Adipocyte (in vitro differentiated cells): ENCODE measurements around the gene ABCF3.

Experiments used
- DNase-seq: peaks from one replicate; pipeline ENCODE4 v3.0.0-alpha.2; 2015; ENCODE audit warnings: low read depth
- H3K27me3 ChIP-seq: replicated peaks from 2 replicates; pipeline ENCODE4 v1.7.0; 2013; ENCODE audit warnings: mild to moderate bottlenecking, low read length, moderate library complexity; ENCODE audit not compliant: control insufficient read depth, insufficient read depth
- H3K36me3 ChIP-seq: 2 replicates; pipeline ENCODE4 v1.7.0; 2013; ENCODE audit warnings: low read length, mild to moderate bottlenecking, moderate library complexity; ENCODE audit not compliant: control insufficient read depth, insufficient read depth, severe bottlenecking
- H3K4me1 ChIP-seq: 2 replicates; pipeline ENCODE4 v1.7.0; 2013; ENCODE audit warnings: mild to moderate bottlenecking, low read length, moderate library complexity; ENCODE audit not compliant: control insufficient read depth, insufficient read depth
- H3K4me3 ChIP-seq: 2 replicates; pipeline ENCODE4 v1.7.0; 2013; ENCODE audit warnings: mild to moderate bottlenecking, low read length, moderate library complexity
- H3K9ac ChIP-seq: 2 replicates; pipeline ENCODE4 v1.7.0; 2013; ENCODE audit warnings: mild to moderate bottlenecking, low read length, moderate library complexity
- H3K9me3 ChIP-seq: 2 replicates; pipeline ENCODE4 v1.7.0; 2013; ENCODE audit warnings: mild to moderate bottlenecking, low read length, moderate library complexity; ENCODE audit not compliant: control insufficient read depth

The ABCF3 gene

DNA sequence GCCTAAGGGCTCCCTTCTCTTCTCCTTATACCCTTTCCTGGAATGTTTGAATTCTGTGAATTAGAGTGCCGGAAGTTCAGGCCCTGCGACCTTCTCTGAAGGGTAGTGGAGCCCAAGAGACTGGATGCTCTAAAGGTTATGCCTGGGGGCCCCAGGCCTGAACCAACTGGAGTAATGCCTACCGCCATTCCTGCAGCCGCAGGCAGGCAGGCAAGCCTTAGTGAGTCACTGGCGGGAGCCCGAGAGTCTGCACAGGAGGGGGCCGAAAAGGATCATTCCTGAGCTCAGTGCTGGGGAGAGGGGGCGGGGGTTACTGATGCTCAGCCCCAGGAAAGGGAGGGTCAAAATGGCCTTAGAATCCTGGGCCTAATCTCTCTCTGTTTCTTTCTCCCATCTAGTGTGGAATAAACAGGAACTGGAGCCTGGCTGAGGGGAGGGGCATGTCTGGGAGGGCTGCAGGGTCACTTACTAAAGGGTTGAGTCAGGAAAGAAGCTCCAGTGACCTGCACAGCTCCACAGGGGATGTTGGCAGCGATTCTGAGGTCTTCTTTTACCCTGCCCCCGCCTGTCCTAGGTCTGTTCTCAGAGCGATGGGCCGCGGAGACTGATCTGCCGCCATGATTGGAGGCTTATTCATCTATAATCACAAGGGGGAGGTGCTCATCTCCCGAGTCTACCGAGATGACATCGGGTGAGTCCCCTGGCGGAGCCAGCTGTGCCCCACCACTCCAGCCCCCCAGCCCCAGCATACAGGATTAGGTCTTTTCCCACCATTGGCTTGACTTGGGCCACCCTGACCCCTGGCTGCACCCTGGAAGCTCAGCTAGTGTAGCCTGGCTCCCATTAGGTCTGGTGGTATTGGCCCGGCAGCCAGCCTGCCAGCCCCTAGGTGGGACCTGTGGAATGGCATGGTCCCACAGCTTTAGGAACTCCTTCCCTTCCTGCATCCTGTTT, 9.3 kb upstream of the ABCF3 start:
- DNase-seq = peak; percentile 95
- Histone ChIP-seq H3K36me3 (peaks cover 47% of the 10 kb centered on the region), H3K4me1 (peaks cover 63% of the 10 kb centered on the region), H3K9me3 (no peaks in the 10 kb centered on the region), H3K4me3 (peak overlapping the region; percentile 96), H3K9ac (peak overlapping the region; percentile 100), H3K27me3 (no peaks in the 10 kb centered on the region)

DNA sequence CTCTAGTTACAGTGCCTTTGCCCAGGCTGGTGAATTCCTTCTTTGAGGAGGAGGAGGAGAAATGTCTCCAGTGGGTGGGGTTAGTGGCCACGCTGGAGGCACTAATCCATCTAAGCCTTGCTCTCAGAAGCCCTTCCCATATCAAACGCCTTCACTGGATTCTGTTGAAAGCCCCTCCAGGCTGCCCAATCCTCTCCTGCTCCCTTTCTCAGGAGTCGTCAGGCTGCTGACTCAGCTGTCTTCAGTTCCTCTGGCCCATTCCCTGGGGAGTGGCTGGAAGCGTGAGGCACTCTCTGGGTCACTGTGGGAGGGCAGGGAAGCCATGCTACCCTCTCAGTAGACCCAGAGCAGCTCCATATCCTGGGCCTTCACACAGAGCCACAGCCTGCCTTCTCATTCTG, 8.7 kb upstream of the ABCF3 start:
- Histone ChIP-seq H3K4me3 (peak overlapping the region; percentile 96), H3K9me3 (no peaks in the 10 kb centered on the region), H3K9ac (peak overlapping the region; percentile 100), H3K4me1 (peaks cover 57% of the 10 kb centered on the region), H3K27me3 (no peaks in the 10 kb centered on the region), H3K36me3 (peaks cover 54% of the 10 kb centered on the region)
- DNase-seq = peak; percentile 63

DNA sequence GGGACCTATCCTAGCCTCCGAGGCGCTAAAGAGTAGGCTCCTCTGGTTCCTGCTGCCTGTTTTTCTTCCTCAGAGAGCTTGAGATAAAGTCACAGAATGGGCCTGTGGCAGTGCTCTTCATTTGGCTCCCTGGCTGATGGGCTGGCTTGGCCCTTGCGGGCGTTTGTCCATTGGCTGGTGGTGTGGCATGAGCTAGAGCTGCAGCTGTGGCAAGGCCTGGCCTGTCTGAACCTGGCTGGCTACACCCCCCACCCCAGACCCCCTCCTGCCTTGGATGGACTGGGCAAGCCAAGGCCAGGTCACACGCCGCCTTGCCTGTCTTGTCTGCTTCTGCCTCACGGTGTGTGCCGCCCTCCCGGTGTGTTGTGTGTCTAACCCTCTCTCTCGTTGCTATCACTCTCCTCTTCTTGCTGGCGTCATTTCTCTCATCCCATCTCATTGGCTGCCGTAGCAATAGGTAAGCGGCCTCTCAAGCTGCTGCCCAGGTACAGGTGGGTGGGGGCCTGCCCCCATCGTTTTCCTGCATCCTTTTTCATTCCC, 8.2 kb upstream of the ABCF3 start:
- peaks cover 59% of the 10 kb centered on the region for H3K36me3 ChIP-seq
- no peaks in the 10 kb centered on the region for H3K9me3 ChIP-seq
- H3K4me1 ChIP-seq = peaks cover 53% of the 10 kb centered on the region
- H3K9ac ChIP-seq = peak overlapping the region; percentile 100
- H3K27me3 ChIP-seq = no peaks in the 10 kb centered on the region
- DNase-seq = no peak
- H3K4me3 ChIP-seq = peak overlapping the region; percentile 96

DNA sequence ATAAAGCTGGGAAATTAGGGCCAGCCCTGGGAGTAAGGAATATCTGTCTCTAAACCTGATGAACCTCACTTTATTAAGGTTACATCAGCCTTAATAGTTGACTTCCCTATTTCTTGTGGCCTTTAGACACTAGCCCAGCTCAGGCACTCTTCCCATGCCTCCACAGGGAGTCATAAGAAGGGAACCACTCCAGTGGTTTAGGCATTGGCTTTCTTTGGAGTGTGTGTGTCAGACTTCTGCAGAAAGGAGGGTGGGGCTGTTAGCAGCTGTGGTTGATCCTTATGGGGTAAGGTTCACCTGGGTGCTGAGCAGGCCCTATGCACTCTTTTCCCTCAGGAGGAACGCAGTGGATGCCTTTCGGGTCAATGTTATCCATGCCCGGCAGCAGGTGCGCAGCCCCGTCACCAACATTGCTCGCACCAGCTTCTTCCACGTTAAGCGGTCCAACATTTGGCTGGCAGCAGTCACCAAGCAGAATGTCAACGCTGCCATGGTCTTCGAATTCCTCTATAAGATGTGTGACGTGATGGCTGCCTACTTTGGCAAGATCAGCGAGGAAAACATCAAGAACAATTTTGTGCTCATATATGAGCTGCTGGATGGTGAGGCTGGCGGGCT, 7.4 kb upstream of the ABCF3 start:
- Histone ChIP-seq H3K36me3 (peaks cover 67% of the 10 kb centered on the region), H3K4me1 (peaks cover 45% of the 10 kb centered on the region), H3K27me3 (no peaks in the 10 kb centered on the region), H3K9ac (peak overlapping the region; percentile 100), H3K9me3 (no peaks in the 10 kb centered on the region), H3K4me3 (peak overlapping the region; percentile 96)
- DNase-seq = no peak

DNA sequence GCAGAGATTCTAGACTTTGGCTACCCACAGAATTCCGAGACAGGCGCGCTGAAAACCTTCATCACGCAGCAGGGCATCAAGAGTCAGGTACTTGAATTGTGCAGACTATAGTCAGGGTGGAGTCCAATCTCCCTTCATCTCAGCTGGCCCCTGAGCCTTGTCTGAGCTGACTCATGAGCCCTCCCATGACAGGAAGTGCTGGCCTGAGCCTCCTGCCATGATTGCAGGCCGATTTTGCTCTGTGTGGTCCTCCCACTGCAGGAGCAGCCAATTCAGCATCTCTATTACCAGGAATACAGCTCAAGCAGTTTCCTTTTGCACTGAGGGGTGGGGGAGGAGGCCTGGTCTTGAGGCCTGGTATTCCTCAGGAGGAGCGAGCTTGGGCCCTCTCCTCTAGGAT, 5.8 kb upstream of the ABCF3 start:
- Histone ChIP-seq H3K4me3 (no peak overlapping the region), H3K9me3 (no peaks in the 10 kb centered on the region), H3K27me3 (no peaks in the 10 kb centered on the region), H3K36me3 (peaks cover 82% of the 10 kb centered on the region), H3K4me1 (peaks cover 42% of the 10 kb centered on the region), H3K9ac (peak overlapping the region; percentile 31)
- DNase-seq = no peak

DNA sequence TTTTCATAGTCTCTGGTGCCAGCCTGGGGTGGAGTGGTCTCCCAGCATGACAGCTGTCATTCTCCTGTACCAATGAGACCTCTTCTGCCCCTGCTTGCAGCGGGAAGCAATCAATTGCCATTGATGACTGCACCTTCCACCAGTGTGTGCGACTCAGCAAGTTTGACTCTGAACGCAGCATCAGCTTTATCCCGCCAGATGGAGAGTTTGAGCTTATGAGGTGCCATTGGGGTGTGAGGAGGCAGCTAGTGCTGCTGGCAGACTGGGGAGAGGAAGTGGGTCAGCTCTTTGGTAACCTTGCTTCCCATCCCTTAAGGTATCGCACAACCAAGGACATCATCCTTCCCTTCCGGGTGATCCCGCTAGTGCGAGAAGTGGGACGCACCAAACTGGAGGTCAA, 4.4 kb upstream of the ABCF3 start:
- H3K4me3 ChIP-seq = no peak overlapping the region
- peaks cover 47% of the 10 kb centered on the region for H3K4me1 ChIP-seq
- H3K9me3 ChIP-seq = no peaks in the 10 kb centered on the region
- H3K27me3 ChIP-seq = no peaks in the 10 kb centered on the region
- H3K36me3 ChIP-seq = peaks cover 84% of the 10 kb centered on the region
- no peak overlapping the region for H3K9ac ChIP-seq
- DNase-seq = no peak

DNA sequence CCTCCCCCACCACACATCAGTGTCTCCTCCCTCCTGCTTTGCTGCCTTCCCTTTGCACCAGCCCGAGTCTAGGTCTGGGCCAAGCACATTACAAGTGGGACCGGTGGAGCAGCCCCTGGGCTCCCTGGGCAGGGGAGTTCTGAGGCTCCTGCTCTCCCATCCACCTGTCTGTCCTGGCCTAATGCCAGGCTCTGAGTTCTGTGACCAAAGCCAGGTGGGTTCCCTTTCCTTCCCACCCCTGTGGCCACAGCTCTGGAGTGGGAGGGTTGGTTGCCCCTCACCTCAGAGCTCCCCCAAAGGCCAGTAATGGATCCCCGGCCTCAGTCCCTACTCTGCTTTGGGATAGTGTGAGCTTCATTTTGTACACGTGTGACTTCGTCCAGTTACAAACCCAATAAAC, 2.3 kb upstream of the ABCF3 start:
- Histone ChIP-seq H3K4me1 (peaks cover 38% of the 10 kb centered on the region), H3K27me3 (no peaks in the 10 kb centered on the region), H3K9me3 (no peaks in the 10 kb centered on the region), H3K9ac (peak overlapping the region; percentile 1), H3K36me3 (peaks cover 79% of the 10 kb centered on the region), H3K4me3 (no peak overlapping the region)
- no peak for DNase-seq

DNA sequence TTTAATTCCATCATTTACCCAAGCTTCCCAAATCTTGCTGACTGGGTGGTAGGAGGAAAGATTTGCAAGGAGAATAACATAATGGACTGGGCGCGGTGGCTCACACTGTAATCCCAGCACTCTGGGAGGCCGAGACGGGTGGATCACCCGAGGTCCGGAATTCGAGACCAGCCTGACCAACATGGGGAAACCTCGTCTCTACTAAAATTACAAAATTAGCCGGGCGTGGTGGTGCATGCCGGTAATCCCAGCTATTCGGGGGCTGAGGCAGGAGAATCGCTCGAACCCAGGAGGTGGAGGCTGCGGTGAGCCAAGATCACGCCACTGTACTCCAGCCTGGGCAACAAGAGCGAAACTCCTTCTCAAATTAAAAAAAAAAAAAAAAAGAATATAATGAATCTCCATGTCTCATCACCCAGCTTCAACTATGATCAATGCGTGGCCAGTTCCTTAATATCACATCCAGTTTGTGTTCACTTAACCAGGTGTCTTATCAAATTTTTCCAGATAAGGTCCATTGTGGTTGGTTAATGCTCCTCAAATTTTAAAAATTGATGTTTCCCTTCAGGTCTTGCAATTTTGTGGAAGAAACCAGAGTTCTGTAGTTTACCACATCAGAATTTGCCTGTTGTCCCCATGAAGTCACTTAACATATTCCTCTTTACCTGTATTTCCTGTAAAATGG, 1.3 kb upstream of the ABCF3 start:
- Histone ChIP-seq H3K4me1 (peaks cover 29% of the 10 kb centered on the region), H3K4me3 (no peak overlapping the region), H3K9ac (peak overlapping the region; percentile 84), H3K36me3 (peaks cover 79% of the 10 kb centered on the region), H3K9me3 (no peaks in the 10 kb centered on the region), H3K27me3 (no peaks in the 10 kb centered on the region)
- DNase-seq = no peak

DNA sequence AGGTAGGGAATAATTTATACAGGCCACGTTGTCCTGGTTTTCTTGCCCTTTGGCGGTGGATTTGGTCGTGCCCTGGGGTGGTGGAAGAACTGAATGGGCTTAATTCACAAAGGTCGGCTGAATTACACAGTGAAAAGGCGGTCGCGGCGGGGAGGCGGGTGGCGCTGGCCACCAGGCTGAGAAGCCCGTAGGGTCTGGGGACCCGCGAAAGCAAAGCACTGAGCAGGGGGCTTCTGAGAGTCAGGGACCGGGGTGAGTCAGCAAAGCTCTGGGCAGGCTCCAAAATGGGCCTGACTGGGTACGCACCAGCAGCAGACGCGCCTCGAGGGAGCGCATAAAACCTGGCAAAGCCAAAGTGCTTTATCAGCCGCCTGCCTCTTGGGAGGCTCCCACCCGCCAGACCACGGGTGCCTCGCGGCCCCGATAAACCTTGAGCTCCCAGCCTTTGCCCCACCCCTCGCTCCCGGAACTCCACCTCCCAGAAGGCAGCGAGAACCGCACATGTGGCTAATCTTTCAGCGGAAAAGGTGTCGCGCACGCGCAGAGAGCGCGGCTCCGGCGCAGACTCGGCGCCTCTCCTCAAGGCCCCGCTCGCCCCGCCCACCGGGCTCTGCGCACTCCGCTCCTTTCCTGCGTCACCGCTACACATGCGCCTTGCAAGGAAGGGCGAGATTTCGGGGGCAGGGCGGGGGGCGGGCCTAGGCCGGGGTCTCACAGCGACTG, 377 bp upstream of the ABCF3 start:
- H3K4me1 ChIP-seq = peaks cover 21% of the 10 kb centered on the region
- H3K9me3 ChIP-seq = no peaks in the 10 kb centered on the region
- peak; percentile 100 for DNase-seq
- peak overlapping the region; percentile 93 for H3K4me3 ChIP-seq
- peaks cover 79% of the 10 kb centered on the region for H3K36me3 ChIP-seq
- peak overlapping the region; percentile 98 for H3K9ac ChIP-seq
- no peaks in the 10 kb centered on the region for H3K27me3 ChIP-seq

DNA sequence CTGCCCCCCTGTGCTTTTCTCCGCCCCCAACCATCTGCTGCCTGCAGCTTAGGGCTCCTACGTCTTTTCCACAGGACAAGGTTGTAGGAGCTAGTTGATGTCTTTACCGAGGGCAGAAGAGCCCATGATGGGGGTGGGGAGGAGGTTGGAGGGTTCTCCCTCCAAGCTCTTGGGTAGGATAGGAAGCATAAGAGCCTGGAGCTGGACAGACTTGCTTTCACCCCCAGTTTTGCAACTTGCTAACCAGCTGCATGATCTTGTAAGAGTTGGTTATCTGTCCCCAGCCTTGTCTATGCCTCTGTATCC, 856 bp downstream of the ABCF3 start:
- no peaks in the 10 kb centered on the region for H3K27me3 ChIP-seq
- DNase-seq = peak; percentile 21
- peak overlapping the region; percentile 98 for H3K9ac ChIP-seq
- H3K36me3 ChIP-seq = peaks cover 79% of the 10 kb centered on the region
- H3K4me1 ChIP-seq = peaks cover 21% of the 10 kb centered on the region
- H3K4me3 ChIP-seq = peak overlapping the region; percentile 93
- no peaks in the 10 kb centered on the region for H3K9me3 ChIP-seq
